ENCODE data around the gene WWTR1. TPM values are rescaled to one million over a fixed set of nuclear protein-coding genes. Genes with fewer than 3 reads are reported as not detected.

WWTR1 gene
- polyA plus RNA-seq, 1 experiment = 164 TPM

DNA sequence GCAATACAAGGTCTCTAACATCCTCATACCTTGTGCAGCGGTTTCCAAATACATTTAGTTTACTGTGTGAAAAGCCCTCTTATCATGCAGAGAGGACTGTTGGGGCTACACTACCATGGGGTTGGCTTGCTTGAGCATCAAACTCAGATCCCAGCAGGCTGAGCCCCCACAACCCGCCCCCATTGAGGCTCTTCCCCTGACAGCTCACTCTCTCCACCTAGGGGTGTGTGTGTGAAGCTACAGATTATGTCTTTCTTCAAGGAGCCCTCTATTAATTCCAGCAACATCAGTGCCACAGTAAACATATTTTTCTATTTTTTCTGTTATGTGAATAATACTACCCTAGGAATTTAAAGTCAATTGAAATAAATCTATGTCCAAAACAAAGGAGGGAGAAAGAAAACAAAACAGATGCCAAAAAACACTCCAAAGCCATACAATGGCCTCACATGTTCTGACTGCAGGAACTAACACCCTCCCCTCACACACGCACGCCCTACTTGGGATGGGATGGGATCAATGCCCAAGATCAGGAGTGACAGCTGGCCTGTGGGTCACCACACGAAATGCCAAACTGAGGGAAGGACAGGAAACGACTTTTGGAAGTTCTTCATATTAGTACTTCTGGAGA is 168.7 kb downstream of the WWTR1 start:
- TF ChIP-seq, protein P1, sequence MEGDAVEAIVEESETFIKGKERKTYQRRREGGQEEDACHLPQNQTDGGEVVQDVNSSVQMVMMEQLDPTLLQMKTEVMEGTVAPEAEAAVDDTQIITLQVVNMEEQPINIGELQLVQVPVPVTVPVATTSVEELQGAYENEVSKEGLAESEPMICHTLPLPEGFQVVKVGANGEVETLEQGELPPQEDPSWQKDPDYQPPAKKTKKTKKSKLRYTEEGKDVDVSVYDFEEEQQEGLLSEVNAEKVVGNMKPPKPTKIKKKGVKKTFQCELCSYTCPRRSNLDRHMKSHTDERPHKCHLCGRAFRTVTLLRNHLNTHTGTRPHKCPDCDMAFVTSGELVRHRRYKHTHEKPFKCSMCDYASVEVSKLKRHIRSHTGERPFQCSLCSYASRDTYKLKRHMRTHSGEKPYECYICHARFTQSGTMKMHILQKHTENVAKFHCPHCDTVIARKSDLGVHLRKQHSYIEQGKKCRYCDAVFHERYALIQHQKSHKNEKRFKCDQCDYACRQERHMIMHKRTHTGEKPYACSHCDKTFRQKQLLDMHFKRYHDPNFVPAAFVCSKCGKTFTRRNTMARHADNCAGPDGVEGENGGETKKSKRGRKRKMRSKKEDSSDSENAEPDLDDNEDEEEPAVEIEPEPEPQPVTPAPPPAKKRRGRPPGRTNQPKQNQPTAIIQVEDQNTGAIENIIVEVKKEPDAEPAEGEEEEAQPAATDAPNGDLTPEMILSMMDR (IDR thresholded peaks at IDR 0.05; ENCODE audit: low read depth, low read length) = peak; percentile 66
- DNase-seq (ENCODE audit: low read depth, low spot score) = no peak
- POLR2A ChIA-PET = no interaction called here

GRCh38 chr3:149487598-149488197 is 170.1 kb downstream of the WWTR1 start:
- CTCF ChIA-PET = interaction anchor here (0.6 to 3.7 kb wide), 7 partner anchors 8 to 367 kb away, joined by 3 to 27 read pairs (median 4); no protein-coding TSS in a partner anchor
- no peaks in the 10 kb centered on the region for H3K9me3 ChIP-seq (ENCODE audit: control insufficient read depth, insufficient read depth, low read length)
- POLR2A ChIA-PET = no interaction called here
- H3K27me3 ChIP-seq (ENCODE audit: control insufficient read depth, insufficient read depth, low read length) = no peaks in the 10 kb centered on the region
- no peak overlapping the region for H3K4me3 ChIP-seq (ENCODE audit: low read depth, low read length)
- TF ChIP-seq, protein P1 (IDR thresholded peaks at IDR 0.05; ENCODE audit: low read depth, low read length) = peak; percentile 31
- H3K27ac ChIP-seq (ENCODE audit: low read depth, low read length) = no peak overlapping the region
- DNase-seq (ENCODE audit: low read depth, low spot score) = no peak

More for the DNA sequence above, 168.7 kb downstream of the WWTR1 start:
- CTCF ChIA-PET = interaction anchor here (0.9 to 3.7 kb wide), 10 partner anchors 9 to 534 kb away, joined by 3 to 27 read pairs (median 6); partner anchors contain the start of gene TM4SF4
- Histone ChIP-seq H3K27me3 (ENCODE audit: control insufficient read depth, insufficient read depth, low read length) (no peaks in the 10 kb centered on the region), H3K4me3 (ENCODE audit: low read depth, low read length) (no peak overlapping the region), H3K9me3 (ENCODE audit: control insufficient read depth, insufficient read depth, low read length) (no peaks in the 10 kb centered on the region), H3K27ac (ENCODE audit: low read depth, low read length) (no peak overlapping the region)

DNA sequence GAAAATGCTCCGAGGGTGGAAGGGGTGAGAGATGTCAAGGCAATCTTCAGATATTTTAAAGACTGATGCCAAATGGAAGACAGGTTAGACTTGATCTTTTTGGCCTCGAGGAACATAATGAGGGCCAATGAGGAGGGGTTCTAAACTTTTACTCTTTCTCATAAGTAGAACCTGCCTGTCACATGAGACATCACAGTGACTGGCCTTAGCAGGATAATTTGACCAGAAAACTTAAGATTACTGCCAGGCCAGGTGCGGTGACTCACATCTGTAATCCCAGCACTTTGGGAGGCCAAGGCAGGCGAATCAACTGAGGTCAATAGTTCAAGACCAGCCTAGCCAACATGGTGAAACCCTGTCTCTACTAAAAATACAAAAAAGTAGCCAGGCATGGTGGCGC is 171.1 kb downstream of the WWTR1 start:
- Histone ChIP-seq H3K27ac (ENCODE audit: low read depth, low read length) (no peak overlapping the region), H3K27me3 (ENCODE audit: control insufficient read depth, insufficient read depth, low read length) (no peaks in the 10 kb centered on the region), H3K9me3 (ENCODE audit: control insufficient read depth, insufficient read depth, low read length) (no peaks in the 10 kb centered on the region), H3K4me3 (ENCODE audit: low read depth, low read length) (no peak overlapping the region)
- ChIA-PET CTCF (interaction anchor here (0.8 kb wide), 1 partner anchor 135 kb away, joined by 3 read pairs; no protein-coding TSS in a partner anchor), POLR2A (no interaction called here)
- TF ChIP-seq, protein P1 (IDR thresholded peaks at IDR 0.05; ENCODE audit: low read depth, low read length) = no peak
- DNase-seq (ENCODE audit: low read depth, low spot score) = no peak

GRCh38 chr3:149481491-149481890 is 176.3 kb downstream of the WWTR1 start:
- TF ChIP-seq, protein P1 (IDR thresholded peaks at IDR 0.05; ENCODE audit: low read depth, low read length) = no peak
- DNase-seq (ENCODE audit: low read depth, low spot score) = no peak
- ChIA-PET POLR2A (no interaction called here), CTCF (interaction anchor here (2.9 to 3.1 kb wide), 2 partner anchors 8 to 362 kb away, joined by 27 read pairs; no protein-coding TSS in a partner anchor)
- H3K4me3 ChIP-seq (ENCODE audit: low read depth, low read length) = no peak overlapping the region
- H3K27me3 ChIP-seq (ENCODE audit: control insufficient read depth, insufficient read depth, low read length) = no peaks in the 10 kb centered on the region
- no peak overlapping the region for H3K27ac ChIP-seq (ENCODE audit: low read depth, low read length)
- H3K9me3 ChIP-seq (ENCODE audit: control insufficient read depth, insufficient read depth, low read length) = no peaks in the 10 kb centered on the region

DNA sequence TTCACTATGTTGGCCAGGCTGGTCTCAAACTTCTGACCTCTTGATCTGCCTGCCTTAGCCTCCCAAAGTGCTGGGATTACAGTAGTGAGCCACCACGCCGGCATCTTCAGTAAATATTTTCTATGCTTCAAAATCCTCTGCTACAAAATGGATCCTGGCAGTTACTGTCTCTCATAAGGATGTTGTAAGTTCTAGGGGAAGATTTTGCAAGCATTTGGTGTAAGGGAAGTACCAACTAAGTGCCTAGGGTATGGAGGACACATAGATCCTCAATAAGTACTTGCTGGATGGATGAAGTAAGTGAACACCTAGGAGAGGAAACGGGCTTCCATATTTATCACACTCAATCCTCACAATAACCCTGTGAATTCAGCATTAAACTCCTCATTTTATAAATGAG is 176.8 kb downstream of the WWTR1 start:
- no peaks in the 10 kb centered on the region for H3K9me3 ChIP-seq (ENCODE audit: control insufficient read depth, insufficient read depth, low read length)
- no peaks in the 10 kb centered on the region for H3K27me3 ChIP-seq (ENCODE audit: control insufficient read depth, insufficient read depth, low read length)
- ChIA-PET CTCF (interaction anchor here (0.6 to 3.1 kb wide), 14 partner anchors 8 to 526 kb away, joined by 3 to 27 read pairs (median 4); no protein-coding TSS in a partner anchor), POLR2A (no interaction called here)
- H3K4me3 ChIP-seq (ENCODE audit: low read depth, low read length) = no peak overlapping the region
- DNase-seq (ENCODE audit: low read depth, low spot score) = no peak
- TF ChIP-seq, protein P1 (IDR thresholded peaks at IDR 0.05; ENCODE audit: low read depth, low read length) = no peak
- no peak overlapping the region for H3K27ac ChIP-seq (ENCODE audit: low read depth, low read length)
